Gastroesophageal sphincter (tissue), 4 donors: ENCODE results near the gene KLF7. TPM values are rescaled to one million over a fixed set of nuclear protein-coding genes. Genes with fewer than 3 reads are reported as not detected.

Experiments
- ATAC-seq: fragments of 150-250 bp; one replicate; pipeline ENCODE4 v1.9.1; 2016; ENCODE audit warnings: mild to moderate bottlenecking, moderate library complexity
- H3K27ac ChIP-seq, 4 donors: fragments of 200-600 bp; sonication (generic) in 3 of 4; 1 replicate in 3 of 4; 2 replicates in 1 of 4; pipeline ENCODE4 v1.5.1; 2016 to 2019
- H3K27me3 ChIP-seq: fragments of 200-600 bp; sonication (generic); one replicate; pipeline ENCODE4 v1.5.1; 2019
- H3K36me3 ChIP-seq, 2 donors: fragments of 200-600 bp; sonication (generic); one replicate each; pipeline ENCODE4 v1.5.1; 2019; ENCODE audit warnings: control low read depth in 1 of 2
- H3K4me1 ChIP-seq, 3 donors: fragments of 200-600 bp; sonication (generic); 1 replicate in 2 of 3; 2 replicates in 1 of 3; pipeline ENCODE4 v1.5.1; 2016 to 2019; ENCODE audit warnings: control low read depth in 2 of 3
- H3K4me3 ChIP-seq, 2 donors: fragments of 200-600 bp; sonication (generic); one replicate each; pipeline ENCODE4 v1.5.1; 2019; ENCODE audit warnings: mild to moderate bottlenecking in 1 of 2, moderate library complexity in 1 of 2
- H3K9me3 ChIP-seq, 3 donors: fragments of 200-600 bp; sonication (generic); one replicate each; pipeline ENCODE4 v1.5.1; 2017 to 2019; ENCODE audit warnings: control low read depth in 2 of 3
- CTCF ChIP-seq, 4 experiments: fragments of 200-600 bp in 2 of 4; fragments of 450-650 bp in 2 of 4; sonication (generic) in 1 of 4; IDR thresholded peaks; one replicate each; pipeline ENCODE4 v1.5.1; 2017 to 2019; ENCODE audit warnings: antibody characterized with exemption in 4 of 4, mild to moderate bottlenecking in 2 of 4, moderate library complexity in 2 of 4
- EP300 ChIP-seq: sonication (generic); formaldehyde crosslinking; IDR thresholded peaks from one replicate; pipeline ENCODE4 v1.6.1; 2017; ENCODE audit warnings: antibody characterized with exemption, mild to moderate bottlenecking
- POLR2A ChIP-seq, 2 donors: fragments of 450-650 bp; IDR thresholded peaks; one replicate each; pipeline ENCODE4 v1.6.1; 2017; ENCODE audit warnings: antibody characterized with exemption in 2 of 2, mild to moderate bottlenecking in 2 of 2, moderate library complexity in 1 of 2
- POLR2AphosphoS5 ChIP-seq: sonication (generic); formaldehyde crosslinking; IDR thresholded peaks from one replicate; pipeline ENCODE4 v1.6.1; 2017; ENCODE audit warnings: antibody characterized with exemption
- WGBS, 2 donors: methylation state at CpG; one replicate each; pipeline ENCODE4 v1.1.5; 2018; ENCODE audit warnings: low coverage in 1 of 2; 5-methylcytosine and 5-hydroxymethylcytosine counted together
- total RNA-seq, 4 donors: library from RNA; depleted of rRNA; stranded (reverse); fragments of >200 nt; gene quantifications; one replicate each; pipeline ENCODE4 v1.1.0, GENCODE V29; 2016

The KLF7 gene
- total RNA-seq, 4 donors from 2014 or later: 30.7 to 59.3 (median 42.1) TPM

- H3K4me1 ChIP-seq: no peaks in the 10 kb centered on the region
- no peak for TF ChIP-seq EP300
- no peak for TF ChIP-seq POLR2AphosphoS5
- no peak for TF ChIP-seq POLR2A (IDR thresholded peaks at IDR 0.05)
- no peak for TF ChIP-seq CTCF (IDR thresholded peaks at IDR 0.05)
- no peaks in the 10 kb centered on the region for H3K27me3 ChIP-seq
- no peaks in the 10 kb centered on the region for H3K36me3 ChIP-seq
- 25 to 43% methylated on average over 2 to 3 of the region's 3 CpGs for WGBS, 2 donors
- H3K9me3 ChIP-seq: no peaks in the 10 kb centered on the region
- H3K4me3 ChIP-seq: no peak overlapping the region
- ATAC-seq: no peak
- H3K27ac ChIP-seq: no peak overlapping the region
Observed at GRCh38 chr2:207066791-207067460, 98.8 kb downstream of the KLF7 start.

DNA sequence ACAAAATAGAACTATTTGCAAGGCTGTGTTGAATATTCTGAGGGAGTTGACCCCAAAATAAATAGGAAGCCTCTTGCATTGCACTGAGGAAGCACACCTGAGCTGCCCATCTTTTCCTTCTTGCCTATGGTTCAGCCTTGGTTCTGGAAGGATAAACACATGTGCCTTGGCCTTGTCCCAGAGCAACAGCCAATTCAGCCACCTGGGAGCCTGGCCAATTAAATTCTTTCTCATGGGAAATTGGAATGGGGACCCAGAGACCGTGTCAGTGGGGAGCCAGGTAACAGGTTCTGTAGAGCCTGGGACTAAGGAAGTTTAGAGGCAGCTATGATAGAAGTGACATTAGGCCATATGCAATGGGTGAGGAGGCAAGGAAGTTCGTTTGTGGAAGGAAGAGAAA is 99.6 kb downstream of the KLF7 start:
- 63 to 83% methylated on average over 1 to 2 of the region's 2 CpGs for WGBS, 2 donors
- no peaks in the 10 kb centered on the region for H3K27me3 ChIP-seq
- no peaks in the 10 kb centered on the region for H3K9me3 ChIP-seq
- H3K27ac ChIP-seq: no peak overlapping the region
- H3K4me1 ChIP-seq: no peaks in the 10 kb centered on the region
- no peak for ATAC-seq
- no peaks in the 10 kb centered on the region for H3K36me3 ChIP-seq
- no peak overlapping the region for H3K4me3 ChIP-seq
- TF ChIP-seq POLR2AphosphoS5 (no peak), CTCF (IDR thresholded peaks at IDR 0.05) (no peak), POLR2A (IDR thresholded peaks at IDR 0.05) (no peak)

- 71 to 84% methylated on average over 10 of the region's 11 CpGs for WGBS, 2 donors
- TF ChIP-seq EP300: no peak
- no peak for TF ChIP-seq CTCF (IDR thresholded peaks at IDR 0.05)
- no peak for TF ChIP-seq POLR2AphosphoS5
- no peak for TF ChIP-seq POLR2A (IDR thresholded peaks at IDR 0.05)
- ATAC-seq: no peak
Observed at GRCh38 chr2:207064128-207064690, 101.5 kb downstream of the KLF7 start.

DNA sequence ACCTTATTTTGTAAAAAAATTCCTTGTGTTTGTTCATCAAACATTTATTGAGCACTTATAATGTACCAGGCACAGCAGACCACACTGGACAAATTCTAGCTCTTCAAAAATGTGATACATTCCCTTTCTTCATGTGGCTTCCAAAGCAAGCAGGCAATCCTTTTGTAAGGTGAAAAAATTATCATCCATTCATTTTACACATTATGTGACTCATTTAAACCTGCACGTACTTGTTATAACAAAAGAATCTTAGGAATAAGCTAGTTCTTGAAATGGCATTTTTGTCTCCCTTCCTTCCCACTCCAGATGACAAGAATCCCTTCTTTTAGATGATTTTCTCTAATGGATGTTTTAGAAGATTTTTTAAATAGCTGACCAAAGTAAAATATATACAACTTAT is 104.6 kb downstream of the KLF7 start:
- Histone ChIP-seq H3K4me1 (no peaks in the 10 kb centered on the region), H3K36me3 (no peaks in the 10 kb centered on the region), H3K9me3 (no peaks in the 10 kb centered on the region), H3K27ac (no peak overlapping the region), H3K4me3 (no peak overlapping the region), H3K27me3 (no peaks in the 10 kb centered on the region)
- WGBS, 2 donors: 50 to 65% methylated on average over 1 of the region's 1 CpG
- TF ChIP-seq POLR2AphosphoS5: no peak
- no peak for TF ChIP-seq POLR2A (IDR thresholded peaks at IDR 0.05)
- TF ChIP-seq EP300: no peak
- TF ChIP-seq CTCF (IDR thresholded peaks at IDR 0.05): no peak
- ATAC-seq: no peak

More at GRCh38 chr2:207064128-207064690, 101.5 kb downstream of the KLF7 start:
- Histone ChIP-seq H3K36me3 (no peaks in the 10 kb centered on the region), H3K27me3 (no peaks in the 10 kb centered on the region), H3K27ac (no peak overlapping the region), H3K4me3 (no peak overlapping the region), H3K4me1 (no peaks in the 10 kb centered on the region), H3K9me3 (no peaks in the 10 kb centered on the region)

GRCh38 chr2:207055257-207055656 is 110.5 kb downstream of the KLF7 start:
- no peaks in the 10 kb centered on the region for H3K9me3 ChIP-seq
- H3K27me3 ChIP-seq: no peaks in the 10 kb centered on the region
- no peaks in the 10 kb centered on the region for H3K4me1 ChIP-seq
- no peak for TF ChIP-seq CTCF (IDR thresholded peaks at IDR 0.05)
- no peaks in the 10 kb centered on the region for H3K36me3 ChIP-seq
- no peak overlapping the region for H3K27ac ChIP-seq
- no peak overlapping the region for H3K4me3 ChIP-seq
- no peak for ATAC-seq
- WGBS, 2 donors: 72 to 89% methylated on average over 3 to 5 of the region's 6 CpGs
